HG03442 (cell line): ENCODE measurements around the gene FBXO17.
"Not testable (repeated sequence)": the region's sequence is repeated elsewhere in the genome, so short reads cannot be mapped to it uniquely, and the experiment has no call there.

ENCODE experiments used
- ATAC-seq: cut with Tn5 transposase; IDR thresholded peaks from one replicate; pipeline ENCODE4 v1.9.1; 2021; ENCODE audit warnings: mild to moderate bottlenecking, moderate library complexity; ENCODE audit not compliant: unreplicated experiment

FBXO17 gene

GRCh38 chr19:38975214-38975860, at the start of gene FBXO17:
Gene FBXO17 (minus strand): TSS chr19:38975742. CDS start chr19:38950319, 25,423 bp downstream.
- ATAC-seq: no peak

- ATAC-seq: no peak
These were observed 49.5 kb upstream of the FBXO17 start for GRCh38 chr19:39024875-39025641.

GRCh38 chr19:39021063-39021462, 45.5 kb upstream of the FBXO17 start:
- no peak for ATAC-seq

GRCh38 chr19:39017646-39018045, 42.1 kb upstream of the FBXO17 start:
- no peak for ATAC-seq

GRCh38 chr19:39017026-39017425, 41.5 kb upstream of the FBXO17 start:
- ATAC-seq: no peak

- ATAC-seq: no peak
These were observed 38.5 kb upstream of the FBXO17 start for GRCh38 chr19:39014037-39014436.

- no peak for ATAC-seq
These were observed 33.5 kb upstream of the FBXO17 start for GRCh38 chr19:39009001-39009400.

- no peak for ATAC-seq
These were observed 32.6 kb upstream of the FBXO17 start for GRCh38 chr19:39008137-39008536.

- ATAC-seq: no peak
These were observed 31.6 kb upstream of the FBXO17 start for GRCh38 chr19:39007096-39007495.

- ATAC-seq: no peak
These were observed 28.9 kb upstream of the FBXO17 start for GRCh38 chr19:39004403-39004802.

- ATAC-seq: no peak
These were observed 28.3 kb upstream of the FBXO17 start for GRCh38 chr19:39003796-39004195.

- ATAC-seq: no peak
These were observed 27.6 kb upstream of the FBXO17 start for GRCh38 chr19:39003188-39003587.

GRCh38 chr19:39001041-39001440, 25.5 kb upstream of the FBXO17 start:
- no peak for ATAC-seq

- ATAC-seq: not testable (repeated sequence)
These were observed 22.0 kb upstream of the FBXO17 start for GRCh38 chr19:38997576-38997975.

GRCh38 chr19:38993271-38993670, 17.7 kb upstream of the FBXO17 start:
- ATAC-seq: no peak

- no peak for ATAC-seq
These were observed 15.6 kb upstream of the FBXO17 start for GRCh38 chr19:38990949-38991697.

- not testable (repeated sequence) for ATAC-seq
These were observed 14.1 kb upstream of the FBXO17 start for GRCh38 chr19:38989614-38990013.

- no peak for ATAC-seq
These were observed 13.6 kb upstream of the FBXO17 start for GRCh38 chr19:38989066-38989605.

- ATAC-seq: not testable (repeated sequence)
These were observed 13.1 kb upstream of the FBXO17 start for GRCh38 chr19:38988627-38989026.

- not testable (repeated sequence) for ATAC-seq
These were observed 12.2 kb upstream of the FBXO17 start for GRCh38 chr19:38987745-38988144.

GRCh38 chr19:38985262-38985661, 9.7 kb upstream of the FBXO17 start:
- ATAC-seq: no peak
